GM19025 (cell line): ENCODE measurements around the gene KCNAB1.
"Not testable (repeated sequence)": the region's sequence is repeated elsewhere in the genome, so short reads cannot be mapped to it uniquely, and the experiment has no call there.

Experiments used
- ATAC-seq: cut with Tn5 transposase; IDR thresholded peaks from one replicate; pipeline ENCODE4 v1.9.1; 2021; ENCODE audit warnings: mild to moderate bottlenecking, low read depth, moderate library complexity; ENCODE audit not compliant: unreplicated experiment

KCNAB1 gene

DNA sequence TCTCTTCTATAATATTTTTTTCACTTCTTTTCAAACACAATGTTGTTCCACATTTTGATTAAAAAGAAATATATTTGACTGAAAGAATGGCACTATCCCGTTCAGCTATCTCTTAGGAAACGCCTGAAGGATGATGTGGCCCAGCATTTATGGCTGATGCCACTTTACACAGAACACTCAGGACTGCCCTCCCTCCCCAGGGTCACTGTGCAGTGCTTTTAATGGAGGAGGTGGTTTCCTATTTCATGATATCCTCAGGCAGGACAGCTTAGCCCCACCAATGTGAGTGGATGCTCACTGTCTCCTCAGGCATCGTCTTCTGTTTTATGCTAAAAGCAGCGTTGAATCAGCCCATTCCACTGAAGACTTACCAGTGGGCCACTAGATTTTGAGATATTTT is 135.9 kb downstream of the KCNAB1 start:
- no peak for ATAC-seq

DNA sequence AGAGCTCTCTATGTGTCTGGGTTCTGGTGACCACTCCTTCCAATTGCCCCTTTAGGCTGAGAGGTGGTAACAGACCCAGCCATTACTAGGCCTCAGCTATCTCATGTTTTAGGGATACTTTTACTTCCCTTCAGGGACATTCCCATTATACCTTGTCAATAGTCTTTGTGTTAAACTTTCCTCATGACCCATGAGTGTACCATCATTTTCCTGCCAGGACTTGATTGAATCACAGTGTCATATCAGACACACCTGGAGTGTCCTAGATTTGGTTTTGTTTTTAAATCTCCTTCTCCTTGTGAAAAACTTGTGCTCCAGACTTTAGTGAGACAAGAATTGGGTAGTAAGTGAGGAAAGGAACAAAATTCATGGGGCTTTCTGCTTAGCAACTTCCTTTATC is 136.6 kb downstream of the KCNAB1 start:
- no peak for ATAC-seq

DNA sequence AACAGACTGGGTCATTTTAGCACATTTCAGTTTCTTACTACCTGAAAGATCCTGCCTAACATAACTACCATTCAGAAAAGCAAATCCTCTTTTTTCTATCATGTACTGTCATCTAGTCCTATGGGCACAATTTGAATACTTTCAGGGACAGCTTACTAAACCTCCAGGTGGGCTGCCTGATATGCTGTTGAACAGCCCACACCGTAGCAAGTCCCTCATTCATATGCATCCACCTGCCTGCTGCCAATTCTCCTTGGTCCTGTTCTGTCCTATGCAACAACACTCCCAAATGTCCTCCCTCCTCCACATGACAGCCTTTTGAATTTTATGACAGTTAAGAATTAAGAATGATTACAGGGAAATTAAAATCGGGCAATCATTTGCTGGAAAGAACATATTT is 137.9 kb downstream of the KCNAB1 start:
- ATAC-seq: no peak

DNA sequence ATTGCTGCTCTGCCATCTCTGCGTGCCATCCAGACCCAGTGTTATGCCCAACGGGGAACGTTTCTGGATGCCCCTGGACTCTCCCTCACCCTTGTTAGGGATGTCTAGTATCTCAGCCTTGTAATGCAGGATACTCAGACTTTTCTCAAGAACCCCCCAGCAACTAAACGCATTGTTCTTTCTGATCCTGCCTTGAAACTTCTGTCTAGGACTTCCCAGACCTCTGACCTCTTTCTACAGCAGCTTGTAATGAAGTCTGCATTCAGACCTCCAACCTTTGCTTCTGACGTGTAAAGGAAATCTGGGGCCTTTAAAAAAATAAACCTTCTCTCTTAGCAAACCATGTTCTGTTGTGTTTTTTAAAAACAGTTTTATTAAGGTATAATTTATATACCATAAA is 139.5 kb downstream of the KCNAB1 start:
- no peak for ATAC-seq

DNA sequence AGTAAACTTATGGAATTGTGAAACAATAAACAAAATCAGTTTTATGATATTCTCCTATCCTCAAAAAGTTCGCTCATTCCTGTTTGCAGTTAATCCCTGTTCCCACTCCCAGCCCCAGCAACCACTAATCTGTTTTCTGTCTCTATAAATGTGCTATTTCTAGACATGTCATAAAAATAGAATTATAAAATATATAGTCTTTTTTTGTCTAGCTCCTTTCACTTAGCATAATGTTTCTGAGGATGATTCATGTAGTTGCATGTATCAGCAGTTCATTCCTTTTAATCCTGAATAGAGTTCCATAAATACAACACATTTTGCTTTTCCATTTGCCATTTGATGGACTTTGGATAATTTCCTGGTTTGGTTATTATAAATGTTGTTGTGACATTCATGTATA is 140.0 kb downstream of the KCNAB1 start:
- ATAC-seq: no peak

DNA sequence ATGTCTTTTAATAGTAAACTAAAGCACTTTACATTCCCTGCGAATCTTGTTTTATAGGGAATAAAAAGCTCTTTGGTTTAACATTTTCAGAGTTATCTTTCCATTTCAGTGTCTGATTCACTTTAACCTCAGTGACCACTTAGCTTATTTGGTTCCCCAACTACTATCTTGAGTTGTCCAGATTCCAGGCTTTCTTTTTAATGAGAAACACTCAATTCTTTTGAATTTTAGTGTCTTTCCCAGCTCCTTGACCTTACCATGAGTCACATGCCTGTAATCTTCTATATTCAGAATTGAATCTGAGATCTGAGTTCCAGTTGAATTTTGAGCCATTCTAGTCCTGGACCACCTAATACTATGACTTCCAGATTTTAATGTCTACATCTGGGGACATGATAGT is 144.4 kb downstream of the KCNAB1 start:
- ATAC-seq: no peak

DNA sequence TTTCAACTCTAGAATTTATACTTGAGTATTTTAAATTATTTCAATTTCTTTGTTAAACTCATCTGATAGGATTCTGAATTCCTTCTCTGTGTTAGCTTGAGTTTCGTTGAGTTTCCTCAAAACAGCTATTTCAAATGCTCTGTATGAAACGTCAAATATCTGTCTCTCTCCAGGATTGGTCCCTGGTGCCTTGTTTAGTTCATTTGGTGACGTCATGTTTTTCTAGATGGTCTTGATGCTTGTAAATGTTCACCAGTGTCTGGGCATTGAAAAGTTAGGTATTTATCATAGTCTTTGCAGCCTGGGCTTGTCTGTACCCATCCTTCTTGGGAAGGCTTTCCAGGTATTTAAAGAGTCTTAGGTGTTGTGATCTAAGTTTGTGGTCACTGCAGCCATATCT is 151.1 kb downstream of the KCNAB1 start:
- ATAC-seq: no peak

DNA sequence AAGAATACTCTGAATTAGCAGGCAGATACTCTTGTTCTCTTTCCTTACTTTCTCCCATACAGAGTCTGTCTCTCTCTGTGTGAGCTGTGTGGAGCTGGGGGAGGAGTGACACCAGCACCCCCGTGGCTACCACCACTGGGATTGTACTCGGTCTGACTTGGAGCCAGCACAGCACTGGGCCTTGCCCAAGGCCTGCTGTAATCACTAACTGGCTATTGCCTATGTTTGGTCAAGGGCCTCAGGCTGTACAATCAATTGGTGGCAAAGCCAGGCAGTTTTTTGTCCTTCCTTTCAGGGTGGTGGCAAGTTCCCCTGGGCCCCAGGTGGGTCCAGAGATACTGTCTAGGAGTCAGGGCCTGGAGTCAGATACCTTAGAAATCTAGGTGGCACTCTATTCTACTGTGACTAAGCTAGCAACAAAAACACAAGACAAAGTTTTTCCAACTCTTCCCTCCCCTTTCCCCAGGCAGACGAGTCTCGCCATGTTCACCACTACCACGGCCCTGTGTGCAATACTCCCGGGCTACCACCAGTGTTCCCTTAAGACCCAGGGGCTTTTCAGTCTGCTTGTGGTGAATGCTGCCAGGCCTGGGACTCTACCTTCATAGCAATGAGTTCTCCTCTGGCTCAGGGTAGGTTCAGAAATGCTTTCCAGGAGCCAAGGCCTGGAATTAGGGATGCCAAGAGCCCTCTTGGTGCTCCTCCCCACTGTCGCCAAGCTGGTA is 151.8 kb downstream of the KCNAB1 start:
- no peak for ATAC-seq

DNA sequence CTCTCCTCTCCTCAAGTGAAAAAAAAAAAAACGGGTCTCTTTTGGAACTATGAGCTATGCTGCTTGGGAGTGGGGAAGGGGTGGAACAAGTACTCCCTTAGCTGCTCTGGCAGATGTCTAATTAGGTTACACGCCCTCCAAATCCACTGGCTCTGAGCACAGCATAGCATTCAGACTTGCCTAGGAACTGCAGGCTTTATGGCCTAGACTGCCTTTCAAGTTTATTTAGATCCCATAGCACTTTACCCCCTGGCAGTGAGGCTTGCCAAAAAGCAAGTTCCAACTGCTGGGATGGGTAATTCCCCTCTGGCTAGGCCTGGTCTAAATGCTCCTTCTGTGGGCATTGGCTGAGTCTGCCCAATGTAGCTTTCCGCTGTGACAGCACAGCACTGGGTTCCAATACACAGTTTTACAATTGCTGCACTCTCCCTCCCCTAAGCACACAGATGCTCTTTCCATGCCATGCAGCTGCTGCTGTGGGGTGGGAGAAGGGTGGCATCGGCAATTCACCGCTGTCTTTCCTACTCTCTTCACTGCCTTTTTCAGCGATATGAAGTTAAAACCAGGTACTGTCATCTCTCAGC is 152.8 kb downstream of the KCNAB1 start:
- no peak for ATAC-seq

DNA sequence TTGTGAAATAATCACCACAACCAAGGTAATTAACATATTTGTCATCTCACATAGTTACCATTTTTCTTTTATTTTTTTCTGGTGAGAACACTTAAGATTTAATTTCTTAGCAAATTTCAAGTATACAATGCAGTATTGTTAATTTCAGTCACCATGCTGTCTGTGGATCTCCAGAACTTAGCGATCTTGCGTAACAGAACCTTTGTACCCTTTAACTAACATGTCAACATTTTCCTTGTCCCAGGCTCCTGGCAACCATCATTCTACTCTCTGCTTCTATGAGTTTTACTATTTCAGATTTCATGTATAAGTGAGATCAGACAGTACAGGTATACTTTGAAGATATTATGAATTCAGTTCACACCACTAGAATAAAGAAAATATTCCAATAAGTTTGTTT is 154.4 kb downstream of the KCNAB1 start:
- ATAC-seq: no peak

DNA sequence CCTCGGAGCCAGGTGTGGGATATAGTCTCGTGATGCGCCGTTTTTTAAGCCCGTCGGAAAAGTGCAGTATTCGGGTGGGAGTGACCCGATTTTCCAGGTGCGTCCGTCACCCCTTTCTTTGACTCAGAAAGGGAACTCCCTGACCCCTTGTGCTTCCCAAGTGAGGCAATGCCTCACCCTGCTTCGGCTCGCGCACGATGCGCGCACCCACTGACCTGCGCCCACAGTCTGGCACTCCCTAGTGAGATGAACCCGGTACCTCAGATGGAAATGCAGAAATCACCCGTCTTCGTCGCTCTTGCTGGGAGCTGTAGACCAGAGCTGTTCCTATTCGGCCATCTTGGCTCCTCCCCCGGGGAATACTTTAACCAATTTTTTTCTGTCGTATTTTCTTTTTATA is 164.3 kb downstream of the KCNAB1 start:
- not testable (repeated sequence) for ATAC-seq

DNA sequence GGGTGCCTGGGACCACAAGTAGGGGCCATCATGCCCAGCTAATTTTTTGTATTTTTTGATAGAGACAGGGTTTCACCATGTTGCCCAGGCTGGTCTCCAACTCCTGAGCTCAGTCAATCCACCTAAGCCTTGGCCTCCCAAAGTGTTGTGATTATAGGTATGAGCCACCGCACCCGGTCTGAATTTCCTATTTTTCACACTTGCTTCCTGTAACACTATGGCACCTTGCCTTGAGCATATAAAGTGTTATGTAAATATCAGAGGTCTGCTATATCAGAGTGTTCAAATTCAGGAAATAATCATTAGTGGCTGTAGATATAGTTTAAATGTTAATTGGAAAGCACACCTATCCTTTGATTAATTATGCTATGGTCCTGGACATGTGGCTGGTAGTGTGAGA is 165.2 kb downstream of the KCNAB1 start:
- ATAC-seq: no peak

DNA sequence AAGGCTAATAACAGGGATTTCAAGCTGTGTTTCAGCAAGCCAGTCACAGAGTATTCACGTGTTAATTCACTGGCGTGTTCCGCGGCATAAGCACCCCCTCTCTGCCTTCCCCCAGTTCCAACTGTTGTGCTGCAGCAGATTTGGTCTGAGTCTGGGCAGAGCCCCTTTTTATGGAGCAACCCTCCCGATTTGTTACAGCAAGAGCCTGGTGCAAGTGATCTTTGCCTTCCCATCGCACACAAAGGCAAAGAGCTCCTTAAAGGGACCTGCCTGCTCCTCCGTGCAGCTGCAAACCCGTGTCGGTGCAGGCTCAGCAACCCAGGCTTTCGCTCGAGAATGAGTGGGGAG is 170.5 kb downstream of the KCNAB1 start:
- ATAC-seq: no peak

DNA sequence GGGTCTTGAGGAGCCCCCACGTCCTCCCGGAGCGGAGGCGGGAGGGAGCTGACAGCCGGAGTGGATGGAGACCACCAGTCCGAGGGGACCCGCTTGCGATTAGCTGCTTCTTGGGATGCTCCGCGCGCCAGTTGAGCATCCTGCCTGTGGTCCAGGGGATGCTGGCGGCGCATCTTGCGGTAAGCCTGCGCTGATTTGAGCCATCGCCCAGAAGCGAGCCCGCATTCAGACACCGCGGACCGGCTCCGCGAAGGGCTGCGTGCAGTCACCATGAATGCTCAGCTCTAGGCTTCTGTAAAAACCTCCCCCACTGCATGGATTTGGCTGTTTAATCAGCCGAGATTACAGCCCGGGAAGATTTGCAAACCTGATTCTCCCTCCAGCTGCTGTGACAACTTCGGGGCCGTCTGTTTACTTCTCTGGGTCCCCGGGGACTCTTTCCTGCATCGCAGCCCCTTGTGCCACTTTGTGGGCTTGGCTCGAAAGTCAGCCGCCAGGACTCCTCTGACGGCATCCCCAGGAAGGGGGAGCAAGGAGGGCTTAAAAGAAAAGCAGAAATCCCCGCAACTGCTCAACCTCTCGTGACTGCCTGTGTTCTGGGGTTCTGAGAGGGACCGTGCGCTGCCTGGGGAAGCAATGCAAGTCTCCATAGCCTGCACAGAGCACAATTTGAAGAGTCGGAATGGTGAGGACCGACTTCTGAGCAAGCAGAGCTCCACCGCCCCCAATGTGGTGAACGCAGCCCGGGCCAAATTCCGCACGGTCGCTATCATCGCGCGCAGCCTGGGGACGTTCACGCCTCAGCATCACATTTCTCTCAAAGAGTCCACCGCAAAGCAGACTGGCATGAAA is 171.1 kb downstream of the KCNAB1 start:
- ATAC-seq: no peak

DNA sequence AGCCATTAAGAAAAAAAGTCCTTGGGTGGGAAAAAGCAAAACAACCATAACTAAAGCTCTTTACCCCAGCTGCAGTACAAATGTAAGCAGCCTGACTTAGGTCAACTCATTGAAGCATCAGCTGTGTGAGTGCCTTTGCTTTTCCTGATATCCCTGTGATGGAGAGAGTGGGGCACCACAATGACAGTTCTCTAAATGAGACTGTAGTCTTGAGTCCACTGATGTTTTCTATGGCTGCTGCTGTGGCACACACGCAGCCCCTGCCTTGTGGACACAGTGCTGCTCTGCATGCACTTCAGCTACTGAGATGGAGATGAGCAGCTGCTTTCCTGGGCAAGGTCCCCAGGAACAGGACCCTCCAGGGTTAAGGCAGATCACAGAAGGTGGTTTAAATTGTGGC is 173.2 kb downstream of the KCNAB1 start:
- ATAC-seq: no peak

DNA sequence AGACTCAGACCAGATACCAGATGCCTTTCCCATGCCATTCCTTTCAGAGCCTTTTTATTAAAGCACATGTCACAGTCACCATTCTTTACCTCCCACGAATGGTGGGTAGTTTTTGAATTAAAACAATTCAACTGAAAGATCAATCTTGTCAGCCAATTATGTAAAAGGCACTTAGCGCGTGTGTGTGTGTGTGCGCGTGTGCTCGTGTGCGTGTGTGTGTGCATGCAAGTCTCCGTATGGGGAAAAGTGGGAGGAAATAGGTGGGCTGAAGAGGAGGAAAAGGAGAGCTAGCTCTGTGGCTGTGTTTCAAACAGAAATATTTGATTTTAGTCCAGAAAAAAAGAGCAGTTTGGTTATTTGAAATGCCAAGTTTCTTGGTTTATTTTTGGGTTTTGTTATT is 177.2 kb downstream of the KCNAB1 start:
- no peak for ATAC-seq

DNA sequence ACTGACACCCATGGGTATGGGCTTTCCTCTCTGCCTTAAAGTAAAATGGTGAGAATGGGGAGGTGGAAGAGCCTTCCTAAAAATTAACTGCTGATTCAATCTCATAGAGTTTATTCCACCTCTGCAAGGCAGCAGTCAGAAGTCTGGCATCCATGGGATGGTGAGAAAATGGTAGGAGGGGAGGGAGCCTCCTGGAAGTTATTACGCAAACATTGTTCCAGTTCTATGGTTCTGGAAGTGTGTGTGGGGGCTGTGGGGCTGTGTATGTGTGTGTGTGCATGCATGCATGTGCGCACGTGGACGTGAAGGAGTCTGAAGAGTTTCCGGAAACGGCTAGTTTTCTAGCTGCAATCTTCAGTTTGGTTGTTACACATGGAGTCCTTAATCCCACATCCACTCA is 177.6 kb downstream of the KCNAB1 start:
- ATAC-seq: no peak

DNA sequence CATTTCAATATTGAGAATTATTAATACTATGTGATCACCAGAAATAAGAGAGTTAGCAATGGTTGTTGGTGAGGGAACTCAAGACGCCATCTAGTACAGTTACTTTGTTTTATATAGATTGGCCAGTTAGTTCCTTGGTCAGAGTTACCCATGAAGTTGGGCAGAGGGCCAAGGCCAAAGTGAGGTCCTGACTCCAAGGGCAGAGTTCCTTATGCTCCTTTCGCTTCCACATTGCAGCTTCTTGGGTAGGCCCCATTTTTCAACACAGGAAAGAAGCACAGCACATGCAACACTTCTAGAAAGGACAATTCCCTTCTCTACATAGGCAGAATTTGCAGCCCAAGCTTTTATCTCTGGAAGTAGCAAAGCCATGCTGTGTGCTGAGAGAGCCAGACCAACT is 178.6 kb downstream of the KCNAB1 start:
- ATAC-seq: no peak

DNA sequence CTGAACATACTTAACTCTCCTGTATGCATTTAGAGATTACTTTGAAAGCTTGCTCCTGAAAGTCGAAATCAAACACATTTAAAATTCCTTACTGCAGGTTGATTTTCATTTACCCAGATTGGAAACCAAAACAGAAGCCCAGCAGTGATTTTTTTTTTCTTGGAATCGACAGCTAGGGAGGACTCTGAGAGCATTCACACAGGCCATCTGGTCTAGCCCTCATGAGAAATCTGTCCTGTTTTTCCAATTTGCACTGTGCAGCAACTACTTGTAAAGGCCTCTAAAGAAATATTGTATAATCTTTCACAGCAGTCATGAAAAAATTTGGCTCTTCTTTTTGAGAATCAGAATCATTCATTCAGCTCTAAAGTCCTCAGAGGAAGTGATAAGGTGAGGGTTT is 179.2 kb downstream of the KCNAB1 start:
- no peak for ATAC-seq

DNA sequence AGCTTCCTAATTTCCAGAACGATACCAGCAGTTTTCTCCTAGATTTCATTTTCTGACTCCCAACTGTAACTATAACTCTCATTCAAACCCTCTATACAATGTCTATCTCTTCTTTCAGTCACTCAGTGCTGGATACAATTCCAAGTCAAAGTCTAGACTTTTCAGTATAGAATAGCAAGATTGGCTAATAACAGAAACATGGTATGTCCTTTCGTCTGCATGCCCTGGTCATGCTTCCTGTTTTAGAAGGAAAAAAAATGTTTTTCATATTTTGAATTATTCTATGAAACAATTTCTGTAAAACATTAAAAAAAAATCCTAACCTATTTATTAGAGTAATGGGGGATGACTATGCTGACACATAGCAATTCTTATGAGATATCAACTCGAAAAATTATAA is 180.0 kb downstream of the KCNAB1 start:
- no peak for ATAC-seq

DNA sequence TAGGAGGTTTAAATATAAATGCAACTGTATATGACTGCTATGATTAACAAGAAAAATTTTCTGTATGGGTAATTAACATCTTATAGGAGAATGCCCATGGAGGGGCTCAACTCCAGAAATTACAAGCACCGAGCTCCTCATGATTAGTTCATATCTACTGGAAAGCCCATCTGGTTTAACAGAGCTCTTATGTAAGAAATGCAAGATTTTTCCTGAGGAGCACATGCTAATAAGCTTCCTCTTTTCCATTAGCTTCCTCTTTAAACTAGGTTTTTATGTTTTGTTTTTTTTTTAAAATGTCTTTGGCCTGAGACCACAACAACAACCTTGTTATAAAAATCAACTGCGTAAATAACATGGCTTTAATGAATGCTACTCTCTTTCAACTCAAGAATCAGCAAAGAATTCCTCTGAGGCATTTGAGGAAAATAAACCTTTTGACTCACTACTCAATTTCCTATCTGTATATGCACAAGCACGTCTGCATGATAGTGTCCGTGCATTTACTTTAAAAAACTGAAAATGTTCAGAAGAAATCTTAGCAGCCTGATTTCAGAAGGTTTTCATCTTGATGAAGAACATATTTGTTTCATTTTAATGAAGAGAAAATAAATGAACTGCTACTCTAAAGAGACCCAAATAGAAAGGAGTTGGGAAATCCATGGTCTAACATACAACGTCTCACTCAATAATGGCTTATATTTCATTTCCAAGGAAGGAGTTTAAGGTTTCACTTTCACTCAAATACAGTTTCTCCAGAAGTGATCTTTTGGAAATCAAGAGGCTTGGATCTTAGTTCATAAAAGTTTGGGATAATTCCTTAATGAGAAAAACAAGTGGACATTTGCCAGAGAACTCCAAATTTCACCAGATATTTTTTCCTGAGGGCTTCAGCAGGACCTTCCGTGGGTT is 180.8 kb downstream of the KCNAB1 start:
- ATAC-seq: no peak
